HEK293 (cell line): Measurements from ENCODE around the gene AEN.

ENCODE experiments used
- CTCF ChIA-PET: fragments of 350-600 bp; formaldehyde crosslinking; extraction: SDS; loops from one replicate; lab custom pipeline; 2021; ENCODE audit warnings: antibody characterized with exemption; lab: Yijun Ruan, JAX
- POLR2A ChIA-PET: fragments of 300-600 bp; formaldehyde crosslinking; extraction: SDS; loops from one replicate; lab custom pipeline; 2020; ENCODE audit warnings: antibody characterized with exemption, inconsistent platforms; lab: Yijun Ruan, JAX
- H3K27ac ChIP-seq: fragments of 200-500 bp; sonication (Bioruptor generic); 2 replicates; pipeline ENCODE4 v1.5.1; 2014; ENCODE audit warnings: low read depth, low read length, control low read depth, inconsistent platforms; ENCODE audit errors: extremely low read depth
- H3K36me3 ChIP-seq, 2 experiments: fragments of 200-500 bp in 1 of 2; sonication (Bioruptor generic) in 1 of 2; 1 replicate in 1 of 2; 2 replicates in 1 of 2; pipeline ENCODE4 v1.5.1; 2014 to 2017; ENCODE audit warnings: inconsistent platforms in 2 of 2, low read length in 2 of 2; ENCODE audit not compliant: control insufficient read depth in 2 of 2, insufficient read depth in 1 of 2
- H3K4me1 ChIP-seq: fragments of 200-500 bp; sonication (Bioruptor generic); 2 replicates; pipeline ENCODE4 v1.5.1; 2014; ENCODE audit warnings: mild to moderate bottlenecking, low read length, inconsistent platforms; ENCODE audit not compliant: control insufficient read depth, insufficient read depth
- H3K4me3 ChIP-seq: 2 replicates; pipeline ENCODE4 v1.5.1; 2011; ENCODE audit warnings: low read depth, mild to moderate bottlenecking, control low read depth, low read length, moderate library complexity
- H3K9me3 ChIP-seq: fragments of 200-500 bp; sonication (Bioruptor generic); 2 replicates; pipeline ENCODE4 v1.5.1; 2014; ENCODE audit warnings: low read depth, low read length, inconsistent platforms; ENCODE audit not compliant: control insufficient read depth, insufficient read depth
- BCL6B ChIP-seq: fragments of 450-650 bp; formaldehyde crosslinking; IDR thresholded peaks from 2 replicates; pipeline ENCODE4 v1.5.1; 2017; ENCODE audit warnings: missing biosample characterization, missing genetic modification characterization
- EGR2 ChIP-seq: fragments of 450-650 bp; formaldehyde crosslinking; IDR thresholded peaks from 2 replicates; pipeline ENCODE4 v1.5.1; 2016; ENCODE audit warnings: low read depth, missing biosample characterization, missing genetic modification characterization
- SP3 ChIP-seq: fragments of 450-650 bp; formaldehyde crosslinking; IDR thresholded peaks from 2 replicates; pipeline ENCODE4 v1.5.1; 2016; ENCODE audit warnings: missing biosample characterization, missing genetic modification characterization
- WT1 ChIP-seq: fragments of 450-650 bp; formaldehyde crosslinking; IDR thresholded peaks from 2 replicates; pipeline ENCODE4 v1.5.1; 2016; ENCODE audit warnings: missing biosample characterization, missing genetic modification characterization
- YY2 ChIP-seq: fragments of 450-650 bp; formaldehyde crosslinking; IDR thresholded peaks from 2 replicates; pipeline ENCODE4 v1.5.1; 2016; ENCODE audit warnings: missing biosample characterization, missing genetic modification characterization
- ZNF138 ChIP-seq: fragments of 450-650 bp; formaldehyde crosslinking; IDR thresholded peaks from 2 replicates; pipeline ENCODE4 v1.5.1; 2016; ENCODE audit warnings: missing biosample characterization, missing genetic modification characterization, borderline replicate concordance
- ZNF2 ChIP-seq: fragments of 450-650 bp; formaldehyde crosslinking; IDR thresholded peaks from 2 replicates; pipeline ENCODE4 v1.5.1; 2016; ENCODE audit warnings: missing biosample characterization, missing genetic modification characterization
- ZNF223 ChIP-seq: fragments of 450-650 bp; formaldehyde crosslinking; IDR thresholded peaks from 2 replicates; pipeline ENCODE4 v1.5.1; 2016; ENCODE audit warnings: missing biosample characterization, missing genetic modification characterization
- ZNF23 ChIP-seq: fragments of 450-650 bp; formaldehyde crosslinking; IDR thresholded peaks from 2 replicates; pipeline ENCODE4 v1.5.1; 2016; ENCODE audit warnings: missing biosample characterization, missing genetic modification characterization, borderline replicate concordance
- ZNF302 ChIP-seq: fragments of 450-650 bp; formaldehyde crosslinking; IDR thresholded peaks from 2 replicates; pipeline ENCODE4 v1.5.1; 2016; ENCODE audit warnings: missing biosample characterization, missing genetic modification characterization, low read depth
- ZNF391 ChIP-seq: fragments of 450-650 bp; formaldehyde crosslinking; IDR thresholded peaks from 2 replicates; pipeline ENCODE4 v1.5.1; 2016; ENCODE audit warnings: low read depth, missing biosample characterization, missing genetic modification characterization, borderline replicate concordance
- ZNF398 ChIP-seq: fragments of 450-650 bp; formaldehyde crosslinking; IDR thresholded peaks from 2 replicates; pipeline ENCODE4 v1.5.1; 2017; ENCODE audit warnings: missing biosample characterization, missing genetic modification characterization
- ZNF433 ChIP-seq: fragments of 450-650 bp; formaldehyde crosslinking; IDR thresholded peaks from 2 replicates; pipeline ENCODE4 v1.5.1; 2016; ENCODE audit warnings: missing biosample characterization, missing genetic modification characterization, low read depth
- ZNF473 ChIP-seq: fragments of 450-650 bp; formaldehyde crosslinking; IDR thresholded peaks from 2 replicates; pipeline ENCODE4 v1.5.1; 2017; ENCODE audit warnings: missing biosample characterization, missing genetic modification characterization
- ZNF510 ChIP-seq: fragments of 450-650 bp; formaldehyde crosslinking; IDR thresholded peaks from 2 replicates; pipeline ENCODE4 v1.5.1; 2018; ENCODE audit warnings: mild to moderate bottlenecking, missing genetic modification characterization, missing biosample characterization; ENCODE audit not compliant: insufficient replicate concordance
- ZNF513 ChIP-seq: fragments of 450-650 bp; IDR thresholded peaks from 2 replicates; pipeline ENCODE4 v1.5.1; 2018; ENCODE audit warnings: missing biosample characterization, missing genetic modification characterization
- ZNF558 ChIP-seq: fragments of 450-650 bp; formaldehyde crosslinking; IDR thresholded peaks from 2 replicates; pipeline ENCODE4 v1.5.1; 2016; ENCODE audit warnings: missing biosample characterization, missing genetic modification characterization
- ZNF624 ChIP-seq: fragments of 450-650 bp; formaldehyde crosslinking; IDR thresholded peaks from 2 replicates; pipeline ENCODE4 v1.5.1; 2017; ENCODE audit warnings: missing biosample characterization, missing genetic modification characterization
- ZNF677 ChIP-seq: fragments of 450-650 bp; IDR thresholded peaks from 2 replicates; pipeline ENCODE4 v1.5.0; 2018; ENCODE audit warnings: missing biosample characterization, mild to moderate bottlenecking, missing genetic modification characterization, moderate library complexity

The AEN gene

GRCh38 chr15:88650556-88650955 lies 29.4 kb downstream of the AEN start:
- TF ChIP-seq ZNF398 (tag by site-specific recombination) (no peak), ZNF558 (tag by site-specific recombination) (no peak), ZNF138 (no peak), SP3 (no peak), EGR2 (tag by site-specific recombination) (no peak), ZNF513 (tag by site-specific recombination) (no peak), ZNF302 (tag by site-specific recombination) (no peak), ZNF677 (tag by site-specific recombination) (no peak), ZNF223 (no peak), ZNF23 (tag by site-specific recombination) (no peak), ZNF391 (tag by site-specific recombination) (no peak), BCL6B (no peak), ZNF473 (tag by site-specific recombination) (no peak)
- TF ChIP-seq, all 188 proteins: peak for 0
- no peak overlapping the region for H3K27ac ChIP-seq
- no peak overlapping the region for H3K4me3 ChIP-seq
- H3K4me1 ChIP-seq: peaks cover 9% of the 10 kb centered on the region
- H3K9me3 ChIP-seq: no peaks in the 10 kb centered on the region
- ChIA-PET CTCF (interaction anchor here (0.9 to 1.6 kb wide), 2 partner anchors 35 to 254 kb away, joined by 3 read pairs; no protein-coding TSS in a partner anchor), POLR2A (no interaction called here)
- H3K36me3 ChIP-seq: no peaks in the 10 kb centered on the region

GRCh38 chr15:88651136-88651732 lies 30.1 kb downstream of the AEN start:
- H3K27ac ChIP-seq: no peak overlapping the region
- ChIA-PET CTCF (interaction anchor here (0.7 to 1.6 kb wide), 2 partner anchors 12 to 254 kb away, joined by 3 read pairs; partner anchors contain the start of gene ISG20), POLR2A (interaction anchor here (1.5 kb wide), 1 partner anchor 13 kb away, joined by 3 read pairs; the partner anchor contains the start of gene ISG20)
- peaks cover 9% of the 10 kb centered on the region for H3K4me1 ChIP-seq
- no peak for TF ChIP-seq WT1 (tag by site-specific recombination)
- TF ChIP-seq ZNF2 (tag by site-specific recombination): no peak
- TF ChIP-seq ZNF624 (tag by site-specific recombination): no peak
- TF ChIP-seq YY2: no peak
- TF ChIP-seq ZNF510 (tag by site-specific recombination): no peak
- TF ChIP-seq ZNF433 (tag by site-specific recombination): no peak
- H3K9me3 ChIP-seq: no peaks in the 10 kb centered on the region
- H3K36me3 ChIP-seq: no peaks in the 10 kb centered on the region
- no peak overlapping the region for H3K4me3 ChIP-seq
